Measurements from ENCODE around the gene SAMD4A.

GRCh38 chr14:54567639-54568561, 972 bp downstream of the SAMD4A start:
- no peak for TF ChIP-seq EZH2 (IDR thresholded peaks at IDR 0.05; ENCODE audit: borderline replicate concordance, low read depth, low read length, poor library complexity, severe bottlenecking)
- TF ChIP-seq CTCF (conservative IDR thresholded peaks at IDR 0.05; ENCODE audit: low read depth, low read length) = no peak
